ENCODE measurements around the gene SH3GL2.

SH3GL2 gene

GRCh38 chr9:17611917-17612316, 33.1 kb downstream of the SH3GL2 start:
- DNase-seq: no peak

- no peak for DNase-seq
These were observed 34.9 kb downstream of the SH3GL2 start for GRCh38 chr9:17613758-17614157.

GRCh38 chr9:17614250-17614649, 35.4 kb downstream of the SH3GL2 start:
- no peak for DNase-seq

- no peak for DNase-seq
These were observed 36.0 kb downstream of the SH3GL2 start for GRCh38 chr9:17614903-17615302.

- no peak for DNase-seq
These were observed 43.3 kb downstream of the SH3GL2 start for GRCh38 chr9:17622141-17622540.

- DNase-seq: no peak
These were observed 43.9 kb downstream of the SH3GL2 start for GRCh38 chr9:17622749-17623148.

- DNase-seq: no peak
These were observed 45.1 kb downstream of the SH3GL2 start for GRCh38 chr9:17623965-17624364.

- no peak for DNase-seq
These were observed 45.7 kb downstream of the SH3GL2 start for GRCh38 chr9:17624571-17624970.

- no peak for DNase-seq
These were observed 47.0 kb downstream of the SH3GL2 start for GRCh38 chr9:17625644-17626388.

GRCh38 chr9:17627641-17628040, 48.8 kb downstream of the SH3GL2 start:
- no peak for DNase-seq

GRCh38 chr9:17628624-17629023, 49.8 kb downstream of the SH3GL2 start:
- DNase-seq: no peak

GRCh38 chr9:17630531-17630949, 51.7 kb downstream of the SH3GL2 start:
- DNase-seq: no peak

GRCh38 chr9:17631396-17631795, 52.5 kb downstream of the SH3GL2 start:
- no peak for DNase-seq

- DNase-seq: no peak
These were observed 54.1 kb downstream of the SH3GL2 start for GRCh38 chr9:17632994-17633393.

GRCh38 chr9:17635115-17635890, 56.4 kb downstream of the SH3GL2 start:
- DNase-seq: no peak

- DNase-seq: no peak
These were observed 57.5 kb downstream of the SH3GL2 start for GRCh38 chr9:17636349-17636748.

- DNase-seq: no peak
These were observed 58.0 kb downstream of the SH3GL2 start for GRCh38 chr9:17636821-17637220.

- DNase-seq: no peak
These were observed 58.4 kb downstream of the SH3GL2 start for GRCh38 chr9:17637229-17637628.

- DNase-seq: no peak
These were observed 69.7 kb downstream of the SH3GL2 start for GRCh38 chr9:17648516-17648915.

- no peak for DNase-seq
These were observed 72.9 kb downstream of the SH3GL2 start for GRCh38 chr9:17651725-17652124.

GRCh38 chr9:17653947-17654465, 75.1 kb downstream of the SH3GL2 start:
- no peak for DNase-seq

- DNase-seq: no peak
These were observed 78.0 kb downstream of the SH3GL2 start for GRCh38 chr9:17656889-17657288.

- DNase-seq: no peak
These were observed 79.4 kb downstream of the SH3GL2 start for GRCh38 chr9:17658237-17658636.

- no peak for DNase-seq
These were observed 81.3 kb downstream of the SH3GL2 start for GRCh38 chr9:17660158-17660557.
